Suprapubic skin (tissue), 4 donors: Measurements from ENCODE around the gene MTX2. TPM values are rescaled to one million over a fixed set of nuclear protein-coding genes. Genes with fewer than 3 reads are reported as not detected.

Source experiments
- DNase-seq, 2 donors: peaks; one replicate each; pipeline ENCODE4 v3.0.0-alpha.2; 2019; ENCODE audit warnings: low spot score in 2 of 2
- H3K27ac ChIP-seq: fragments of 200-600 bp; sonication (generic); one replicate; pipeline ENCODE4 v1.5.1; 2019
- H3K27me3 ChIP-seq: fragments of 200-600 bp; sonication (generic); one replicate; pipeline ENCODE4 v1.5.1; 2019
- H3K36me3 ChIP-seq: fragments of 200-600 bp; sonication (generic); one replicate; pipeline ENCODE4 v1.5.1; 2019
- H3K4me1 ChIP-seq: fragments of 200-600 bp; sonication (generic); one replicate; pipeline ENCODE4 v1.5.1; 2019
- H3K4me3 ChIP-seq: fragments of 200-600 bp; sonication (generic); one replicate; pipeline ENCODE4 v1.5.1; 2019; ENCODE audit warnings: mild to moderate bottlenecking
- H3K9me3 ChIP-seq: fragments of 200-600 bp; sonication (generic); one replicate; pipeline ENCODE4 v1.5.1; 2019
- CTCF ChIP-seq, 2 donors: fragments of 200-600 bp in 1 of 2; fragments of 450-650 bp in 1 of 2; sonication (generic) in 1 of 2; IDR thresholded peaks; one replicate each; pipeline ENCODE4 v1.5.1; 2016 to 2019; ENCODE audit warnings: antibody characterized with exemption in 2 of 2, mild to moderate bottlenecking in 1 of 2, moderate library complexity in 1 of 2
- EP300 ChIP-seq: sonication (generic); formaldehyde crosslinking; IDR thresholded peaks from one replicate; pipeline ENCODE4 v1.6.1; 2017; ENCODE audit warnings: antibody characterized with exemption
- POLR2A ChIP-seq, 2 donors: fragments of 450-650 bp; IDR thresholded peaks; one replicate each; pipeline ENCODE4 v1.6.1; 2017; ENCODE audit warnings: antibody characterized with exemption in 2 of 2, mild to moderate bottlenecking in 2 of 2, moderate library complexity in 2 of 2
- POLR2AphosphoS5 ChIP-seq, 3 donors: sonication (generic); formaldehyde crosslinking; IDR thresholded peaks; one replicate each; pipeline ENCODE4 v1.6.1; 2017; ENCODE audit warnings: antibody characterized with exemption in 3 of 3
- WGBS: methylation state at CpG from one replicate; pipeline ENCODE4 v1.1.5; 2018; 5-methylcytosine and 5-hydroxymethylcytosine counted together
- total RNA-seq, 4 donors: library from RNA; depleted of rRNA; stranded (reverse); fragments of >200 nt; gene quantifications; one replicate each; pipeline ENCODE4 v1.1.0, GENCODE V29; 2016

MTX2 gene
- total RNA-seq, 4 donors from 2014 or later: 23.3 to 33.5 (median 31.2) TPM

- TF ChIP-seq POLR2AphosphoS5 (IDR thresholded peaks at IDR 0.05) (no peak), EP300 (no peak), POLR2A (IDR thresholded peaks at IDR 0.05) (no peak), CTCF (IDR thresholded peaks at IDR 0.05) (no peak)
- WGBS: 74% methylated on average over 1 of the region's 1 CpG
- Histone ChIP-seq H3K4me1 (no peaks in the 10 kb centered on the region), H3K27me3 (no peaks in the 10 kb centered on the region), H3K36me3 (peaks cover 7% of the 10 kb centered on the region), H3K4me3 (no peak overlapping the region), H3K27ac (no peak overlapping the region), H3K9me3 (no peaks in the 10 kb centered on the region)
- DNase-seq: no peak
Measured at GRCh38 chr2:176325732-176326131, 56.5 kb downstream of the MTX2 start.

GRCh38 chr2:176328149-176328548 is 58.9 kb downstream of the MTX2 start:
- Histone ChIP-seq H3K9me3 (no peaks in the 10 kb centered on the region), H3K4me3 (no peak overlapping the region), H3K36me3 (peaks cover 6% of the 10 kb centered on the region), H3K27me3 (no peaks in the 10 kb centered on the region), H3K27ac (no peak overlapping the region), H3K4me1 (no peaks in the 10 kb centered on the region)
- 88% methylated on average over 3 of the region's 3 CpGs for WGBS
- DNase-seq: no peak
- TF ChIP-seq EP300: no peak
- TF ChIP-seq POLR2A (IDR thresholded peaks at IDR 0.05): no peak
- TF ChIP-seq POLR2AphosphoS5 (IDR thresholded peaks at IDR 0.05): no peak
- TF ChIP-seq CTCF (IDR thresholded peaks at IDR 0.05): no peak

- no peak for DNase-seq
- no peak overlapping the region for H3K4me3 ChIP-seq
- no peaks in the 10 kb centered on the region for H3K4me1 ChIP-seq
- H3K27ac ChIP-seq: no peak overlapping the region
- 96% methylated on average over 1 of the region's 1 CpG for WGBS
- peaks cover 6% of the 10 kb centered on the region for H3K36me3 ChIP-seq
- H3K27me3 ChIP-seq: no peaks in the 10 kb centered on the region
- TF ChIP-seq CTCF (IDR thresholded peaks at IDR 0.05) (no peak), POLR2AphosphoS5 (IDR thresholded peaks at IDR 0.05) (no peak), POLR2A (IDR thresholded peaks at IDR 0.05) (no peak), EP300 (no peak)
- H3K9me3 ChIP-seq: no peaks in the 10 kb centered on the region
Measured at GRCh38 chr2:176330612-176331011, 61.4 kb downstream of the MTX2 start.

GRCh38 chr2:176331646-176332045 is 62.4 kb downstream of the MTX2 start:
- no peaks in the 10 kb centered on the region for H3K27me3 ChIP-seq
- 95% methylated on average over 1 of the region's 1 CpG for WGBS
- no peak overlapping the region for H3K4me3 ChIP-seq
- no peaks in the 10 kb centered on the region for H3K9me3 ChIP-seq
- no peak for DNase-seq
- no peak overlapping the region for H3K27ac ChIP-seq
- no peak for TF ChIP-seq CTCF (IDR thresholded peaks at IDR 0.05)
- TF ChIP-seq EP300: no peak
- peaks cover 6% of the 10 kb centered on the region for H3K36me3 ChIP-seq
- no peaks in the 10 kb centered on the region for H3K4me1 ChIP-seq

GRCh38 chr2:176334729-176335128 is 65.5 kb downstream of the MTX2 start:
- WGBS: 95% methylated on average over 1 of the region's 1 CpG
- H3K27me3 ChIP-seq: no peaks in the 10 kb centered on the region

More at GRCh38 chr2:176334729-176335128, 65.5 kb downstream of the MTX2 start:
- Histone ChIP-seq H3K4me3 (no peak overlapping the region), H3K9me3 (no peaks in the 10 kb centered on the region), H3K27ac (no peak overlapping the region), H3K36me3 (peaks cover 6% of the 10 kb centered on the region), H3K4me1 (no peaks in the 10 kb centered on the region)
- no peak for TF ChIP-seq POLR2A (IDR thresholded peaks at IDR 0.05)
- no peak for TF ChIP-seq POLR2AphosphoS5 (IDR thresholded peaks at IDR 0.05)
- no peak for TF ChIP-seq CTCF (IDR thresholded peaks at IDR 0.05)
- no peak for TF ChIP-seq EP300
- DNase-seq: no peak
